DND-41 (cell line): ENCODE results near the gene DIS3L2.

Experiments used
- CTCF ChIP-seq: IDR thresholded peaks from 2 replicates; pipeline ENCODE4 v1.5.1; 2012; ENCODE audit warnings: borderline replicate concordance, low read length, moderate library complexity, mild to moderate bottlenecking; ENCODE audit not compliant: poor library complexity, severe bottlenecking; ENCODE audit errors: extremely low read depth
- EZH2 ChIP-seq: IDR thresholded peaks from 3 replicates; pipeline ENCODE4 v1.6.1; 2012; ENCODE audit warnings: borderline replicate concordance, low read depth, mild to moderate bottlenecking, moderate library complexity, low read length, inconsistent platforms; ENCODE audit not compliant: severe bottlenecking

- TF ChIP-seq EZH2 (no peak), CTCF (no peak)
These were observed 3.4 kb upstream of the DIS3L2 start for GRCh38 chr2:231957913-231958763.
